Fibroblast of lung (primary cell): ENCODE results near the gene CCDC102A.

Source experiments
- EZH2 ChIP-seq: IDR thresholded peaks from 2 replicates; pipeline ENCODE4 v1.5.1; 2012; ENCODE audit warnings: low read length, control low read depth, mild to moderate bottlenecking; ENCODE audit errors: missing control alignments
- TF ChIP-seq, protein P1 (sequence below), 2 donors: IDR thresholded peaks in 1 of 2; conservative IDR thresholded peaks in 1 of 2; 1 replicate in 1 of 2; 2 replicates in 1 of 2; pipeline ENCODE4 v1.5.1; 2011 to 2012; ENCODE audit warnings: low read length in 2 of 2, control low read depth in 1 of 2, inconsistent platforms in 1 of 2, low read depth in 1 of 2, mild to moderate bottlenecking in 1 of 2

- TF ChIP-seq, protein P1, sequence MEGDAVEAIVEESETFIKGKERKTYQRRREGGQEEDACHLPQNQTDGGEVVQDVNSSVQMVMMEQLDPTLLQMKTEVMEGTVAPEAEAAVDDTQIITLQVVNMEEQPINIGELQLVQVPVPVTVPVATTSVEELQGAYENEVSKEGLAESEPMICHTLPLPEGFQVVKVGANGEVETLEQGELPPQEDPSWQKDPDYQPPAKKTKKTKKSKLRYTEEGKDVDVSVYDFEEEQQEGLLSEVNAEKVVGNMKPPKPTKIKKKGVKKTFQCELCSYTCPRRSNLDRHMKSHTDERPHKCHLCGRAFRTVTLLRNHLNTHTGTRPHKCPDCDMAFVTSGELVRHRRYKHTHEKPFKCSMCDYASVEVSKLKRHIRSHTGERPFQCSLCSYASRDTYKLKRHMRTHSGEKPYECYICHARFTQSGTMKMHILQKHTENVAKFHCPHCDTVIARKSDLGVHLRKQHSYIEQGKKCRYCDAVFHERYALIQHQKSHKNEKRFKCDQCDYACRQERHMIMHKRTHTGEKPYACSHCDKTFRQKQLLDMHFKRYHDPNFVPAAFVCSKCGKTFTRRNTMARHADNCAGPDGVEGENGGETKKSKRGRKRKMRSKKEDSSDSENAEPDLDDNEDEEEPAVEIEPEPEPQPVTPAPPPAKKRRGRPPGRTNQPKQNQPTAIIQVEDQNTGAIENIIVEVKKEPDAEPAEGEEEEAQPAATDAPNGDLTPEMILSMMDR (conservative IDR thresholded peaks at IDR 0.05 in 1 of 2, IDR thresholded peaks at IDR 0.05 in 1 of 2; ENCODE audit: low read depth in 1 of 2, low read length in 2 of 2) = no peak
- TF ChIP-seq EZH2 = no peak
These were observed 35.7 kb downstream of the CCDC102A start for GRCh38 chr16:57500578-57501111.
